Activated B cell treated with CpG ODN at 0.5 μM for 24 hours (primary cell): ENCODE data around the gene TRMT1. TPM values are rescaled to one million over a fixed set of nuclear protein-coding genes. Genes with fewer than 3 reads are reported as not detected.

Experiments
- ATAC-seq: fragments of 200-7000 bp; cut with Tn5 transposase; one replicate; pipeline ENCODE4 v1.10.0; 2021; ENCODE audit warnings: low read depth, mild to moderate bottlenecking, moderate library complexity
- CTCF ChIA-PET: fragments of 350-600 bp; sonication (Branson Sonifier 250); formaldehyde crosslinking; loops from one replicate; lab custom pipeline; 2021; ENCODE audit warnings: antibody characterized with exemption; lab: Charles Lee
- POLR2A ChIA-PET: fragments of 350-600 bp; sonication (Branson Sonifier 250); formaldehyde crosslinking; loops from one replicate; lab custom pipeline; 2021; ENCODE audit warnings: antibody characterized with exemption; lab: Charles Lee
- DNase-seq: peaks from one replicate; pipeline ENCODE4 v3.0.0; 2022
- H3K27ac Mint-ChIP-seq: one replicate; pipeline ENCODE4 v1.8.0; 2020; ENCODE audit warnings: mixed read lengths
- H3K27me3 Mint-ChIP-seq: one replicate; pipeline ENCODE4 v1.8.0; 2021; ENCODE audit warnings: mixed read lengths
- H3K36me3 Mint-ChIP-seq: one replicate; pipeline ENCODE4 v1.8.0; 2021; ENCODE audit warnings: low read depth, mixed read lengths
- H3K4me1 Mint-ChIP-seq: one replicate; pipeline ENCODE4 v1.8.0; 2021; ENCODE audit warnings: mixed read lengths
- H3K4me3 Mint-ChIP-seq: one replicate; pipeline ENCODE4 v1.8.0; 2020; ENCODE audit warnings: mild to moderate bottlenecking, mixed read lengths
- H3K9me3 Mint-ChIP-seq: one replicate; pipeline ENCODE4 v1.8.0; 2020; ENCODE audit warnings: mixed read lengths
- CTCF ChIP-seq: fragments of 200-600 bp; IDR thresholded peaks from one replicate; pipeline ENCODE4 v1.8.0; 2022; ENCODE audit warnings: antibody characterized with exemption, mild to moderate bottlenecking
- intact Hi-C: fragments of 100-400 bp; cut with micrococcal nuclease; formaldehyde crosslinking; loops from one replicate; pipeline ENCODE4 v1.15.1; 2024
- total RNA-seq: library from RNA; stranded (reverse); gene quantifications from 2 replicates; pipeline ENCODE4 v1.2.3, GENCODE V29; 2022

Gene TRMT1
- total RNA-seq, 1 donor from 2014 or later: 113 TPM

GRCh38 chr19:13155472-13156359 lies 39.2 kb upstream of the TRMT1 start:
- H3K27me3 Mint-ChIP-seq: no peaks in the 10 kb centered on the region
- ChIA-PET CTCF (interaction anchor here (0.8 to 4.6 kb wide), 15 partner anchors 8 to 178 kb away, joined by 3 to 41 read pairs (median 6); partner anchors contain the start of gene NACC1), POLR2A (interaction anchor here (0.5 to 6.5 kb wide), 42 partner anchors 11 to 1428 kb away, joined by 3 to 413 read pairs (median 5); partner anchors contain the start of genes JUNB, LYL1, NACC1 and TRMT1)
- H3K27ac Mint-ChIP-seq: peak overlapping the region; percentile 97
- ATAC-seq (peak; percentile 46), DNase-seq (peak; percentile 94)
- peaks cover 61% of the 10 kb centered on the region for H3K4me1 Mint-ChIP-seq
- intact Hi-C loops: loop anchor here (1.0 to 10.0 kb wide), 10 partner anchors 8 to 1212 kb away; partner anchors contain the start of genes RFX1 and SAMD1
- no peaks in the 10 kb centered on the region for H3K9me3 Mint-ChIP-seq
- no peak for TF ChIP-seq CTCF
- peak overlapping the region; percentile 99 for H3K4me3 Mint-ChIP-seq
- peaks cover 36% of the 10 kb centered on the region for H3K36me3 Mint-ChIP-seq

DNA sequence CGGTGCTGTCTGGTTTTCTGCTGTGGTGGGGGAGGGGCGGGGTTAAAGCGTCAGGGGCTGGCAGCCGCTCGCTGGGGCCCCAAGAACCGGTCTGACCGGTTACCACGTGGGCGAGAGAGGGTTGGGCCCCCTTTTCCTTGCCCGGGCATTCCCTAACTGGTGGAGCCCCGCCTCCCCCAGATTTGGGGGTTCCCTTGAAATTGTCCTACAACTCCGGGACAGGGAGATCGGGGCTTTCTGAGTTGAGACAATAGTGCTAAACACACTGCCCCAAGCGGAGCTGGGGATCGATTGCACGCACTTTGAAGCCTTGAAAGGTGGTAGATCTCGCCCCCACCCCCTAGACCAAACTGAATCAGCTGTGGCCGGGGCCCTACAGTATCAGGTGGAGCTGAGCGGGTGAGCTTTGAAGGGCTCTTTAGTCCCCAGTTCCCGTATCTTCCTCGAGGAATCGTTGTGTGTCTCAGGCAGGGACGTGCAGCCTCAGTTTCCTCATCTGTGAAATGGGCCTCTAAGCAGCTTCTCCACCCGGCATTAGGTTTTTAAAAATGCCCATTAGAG lies 38.5 kb upstream of the TRMT1 start:
- CTCF ChIA-PET: interaction anchor here (0.8 to 4.6 kb wide), 15 partner anchors 9 to 177 kb away, joined by 3 to 41 read pairs (median 6); partner anchors contain the start of gene NACC1
- POLR2A ChIA-PET: interaction anchor here (0.5 to 6.5 kb wide), 34 partner anchors 11 to 1429 kb away, joined by 3 to 413 read pairs (median 6); partner anchors contain the start of genes JUNB, LYL1, NACC1 and TRMT1
- H3K27ac Mint-ChIP-seq: peak overlapping the region; percentile 94
- intact Hi-C loops: loop anchor here (1.0 to 10.0 kb wide), 9 partner anchors 8 to 1212 kb away; partner anchors contain the start of genes ASF1B, CALR, RFX1 and SAMD1
- H3K9me3 Mint-ChIP-seq: no peaks in the 10 kb centered on the region
- no peak for TF ChIP-seq CTCF
- no peaks in the 10 kb centered on the region for H3K27me3 Mint-ChIP-seq
- peaks cover 55% of the 10 kb centered on the region for H3K4me1 Mint-ChIP-seq
- peak overlapping the region; percentile 99 for H3K4me3 Mint-ChIP-seq
- ATAC-seq: peak; percentile 8
- DNase-seq: peak; percentile 64
- H3K36me3 Mint-ChIP-seq: peaks cover 42% of the 10 kb centered on the region

GRCh38 chr19:13154241-13154778 lies 37.8 kb upstream of the TRMT1 start:
- Mint-ChIP-seq H3K27ac (peak overlapping the region; percentile 94), H3K9me3 (no peaks in the 10 kb centered on the region), H3K4me3 (peak overlapping the region; percentile 99), H3K4me1 (peaks cover 55% of the 10 kb centered on the region), H3K27me3 (no peaks in the 10 kb centered on the region), H3K36me3 (peaks cover 42% of the 10 kb centered on the region)
- intact Hi-C loops: loop anchor here (1.0 to 10.0 kb wide), 5 partner anchors 217 to 983 kb away; partner anchors contain the start of genes ASF1B, CALR, RFX1 and SAMD1
- no peak for ATAC-seq
- ChIA-PET CTCF (interaction anchor here (0.9 to 4.6 kb wide), 8 partner anchors 10 to 108 kb away, joined by 3 to 41 read pairs (median 8); partner anchors contain the start of gene NACC1), POLR2A (interaction anchor here (0.5 to 6.5 kb wide), 24 partner anchors 12 to 363 kb away, joined by 3 to 413 read pairs (median 14); partner anchors contain the start of genes JUNB, LYL1, NACC1 and TRMT1)
- DNase-seq: peak; percentile 44
- no peak for TF ChIP-seq CTCF

GRCh38 chr19:13153569-13154240 lies 37.2 kb upstream of the TRMT1 start:
- DNase-seq: peak; percentile 49

More at GRCh38 chr19:13153569-13154240, 37.2 kb upstream of the TRMT1 start:
- no peak for TF ChIP-seq CTCF
- Mint-ChIP-seq H3K4me1 (peaks cover 54% of the 10 kb centered on the region), H3K4me3 (peak overlapping the region; percentile 99), H3K27ac (peak overlapping the region; percentile 99), H3K9me3 (no peaks in the 10 kb centered on the region), H3K36me3 (peaks cover 42% of the 10 kb centered on the region), H3K27me3 (no peaks in the 10 kb centered on the region)
- intact Hi-C loops: loop anchor here (1.0 to 10.0 kb wide), 6 partner anchors 216 to 984 kb away; partner anchors contain the start of genes ASF1B, CALR, RFX1 and SAMD1
- POLR2A ChIA-PET: interaction anchor here (0.6 to 6.5 kb wide), 32 partner anchors 10 to 683 kb away, joined by 3 to 413 read pairs (median 28); partner anchors contain the start of genes LYL1, NACC1 and TRMT1
- no peak for ATAC-seq
- CTCF ChIA-PET: interaction anchor here (1.3 to 4.6 kb wide), 6 partner anchors 10 to 436 kb away, joined by 3 to 38 read pairs (median 8); no protein-coding TSS in a partner anchor
